Activated T-cell treated with anti-CD3 and anti-CD28 coated beads, Interleukin-2, amount 50 U/mL, for 1 hour (primary cell): ENCODE measurements around the gene KCNH1.

Experiments
- DNase-seq: peaks from one replicate; pipeline ENCODE4 v3.0.0-alpha.2; 2020

Gene KCNH1

DNA sequence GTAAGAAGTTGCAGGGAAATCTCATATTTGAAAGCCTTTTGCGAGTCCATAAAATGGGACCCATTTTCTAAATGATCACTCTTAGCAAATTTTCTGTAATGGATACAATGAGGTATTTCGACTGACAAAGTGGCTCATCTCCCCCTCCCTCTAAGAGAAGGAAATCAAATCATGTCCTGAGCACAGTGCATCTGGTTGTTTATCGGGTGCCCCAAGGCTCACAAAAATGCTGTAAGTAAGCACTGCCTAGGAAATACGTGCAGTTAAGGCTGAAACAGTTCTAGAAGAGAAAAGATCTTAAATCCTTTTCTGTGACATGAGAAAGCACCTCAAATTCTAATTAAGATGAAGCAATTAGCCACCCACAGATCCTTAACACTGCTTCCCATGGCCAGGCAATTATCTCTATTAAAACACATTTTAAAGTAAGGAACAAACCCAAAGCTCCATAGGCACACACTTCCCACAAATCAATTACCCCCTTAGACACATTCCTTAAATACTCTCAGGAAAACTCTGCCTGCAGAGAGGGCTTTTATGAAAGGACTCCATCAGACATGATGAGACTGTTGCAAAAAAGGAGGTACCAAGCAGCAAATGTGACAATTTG lies 216.3 kb downstream of the KCNH1 start:
- DNase-seq, result no peak

- DNase-seq, result no peak
Measured at GRCh38 chr1:210916548-210916947, 217.4 kb downstream of the KCNH1 start.

- DNase-seq, result no peak
Measured at GRCh38 chr1:210915890-210916507, 217.9 kb downstream of the KCNH1 start.

GRCh38 chr1:210912752-210913151 lies 221.2 kb downstream of the KCNH1 start:
- DNase-seq, result no peak

GRCh38 chr1:210910020-210910575 lies 223.8 kb downstream of the KCNH1 start:
- no peak for DNase-seq

DNA sequence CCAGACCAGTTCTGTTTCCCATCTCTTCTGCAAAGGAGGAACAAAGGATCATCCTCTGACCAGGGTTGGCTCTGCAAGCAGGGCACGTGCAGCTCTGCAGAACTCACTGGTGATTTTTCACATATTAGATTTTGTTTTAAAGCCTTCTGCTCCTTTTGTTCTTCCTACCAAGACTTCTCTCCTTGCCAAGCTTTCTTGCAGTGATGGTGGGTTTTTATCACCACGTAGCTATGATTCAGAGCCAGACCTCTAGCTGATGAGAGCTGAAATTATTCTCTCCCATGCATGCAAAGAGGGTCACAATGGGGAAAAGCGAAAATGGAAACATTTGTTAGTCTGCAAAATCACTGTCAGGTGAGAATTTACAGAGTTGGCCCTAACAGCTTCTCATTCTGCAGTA lies 225.2 kb downstream of the KCNH1 start:
- no peak for DNase-seq

DNA sequence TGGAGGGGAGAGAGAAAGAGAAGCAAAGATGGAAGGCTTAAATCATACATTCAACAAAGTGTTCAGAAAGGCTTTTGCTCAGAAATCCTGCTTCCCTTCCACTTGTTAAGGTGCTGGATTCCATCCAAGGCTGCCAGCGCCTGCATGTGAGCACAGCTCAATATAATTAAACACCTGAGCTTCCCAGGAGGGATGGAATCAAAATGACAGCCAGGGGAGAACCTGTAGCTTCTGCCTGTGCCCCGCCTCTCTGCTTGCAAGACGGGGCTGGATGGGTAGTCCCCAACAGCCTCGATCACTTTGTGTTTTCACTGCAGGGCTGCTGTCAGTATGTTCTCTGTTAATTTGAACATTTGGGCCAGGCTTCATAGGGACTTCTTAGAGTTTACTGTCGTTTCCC lies 225.7 kb downstream of the KCNH1 start:
- no peak for DNase-seq

- DNase-seq, result no peak
Measured at GRCh38 chr1:210907251-210907805, 226.6 kb downstream of the KCNH1 start.

- DNase-seq, result no peak
Measured at GRCh38 chr1:210905944-210906453, 227.9 kb downstream of the KCNH1 start.

- DNase-seq, result no peak
Measured at GRCh38 chr1:210905365-210905904, 228.5 kb downstream of the KCNH1 start.

DNA sequence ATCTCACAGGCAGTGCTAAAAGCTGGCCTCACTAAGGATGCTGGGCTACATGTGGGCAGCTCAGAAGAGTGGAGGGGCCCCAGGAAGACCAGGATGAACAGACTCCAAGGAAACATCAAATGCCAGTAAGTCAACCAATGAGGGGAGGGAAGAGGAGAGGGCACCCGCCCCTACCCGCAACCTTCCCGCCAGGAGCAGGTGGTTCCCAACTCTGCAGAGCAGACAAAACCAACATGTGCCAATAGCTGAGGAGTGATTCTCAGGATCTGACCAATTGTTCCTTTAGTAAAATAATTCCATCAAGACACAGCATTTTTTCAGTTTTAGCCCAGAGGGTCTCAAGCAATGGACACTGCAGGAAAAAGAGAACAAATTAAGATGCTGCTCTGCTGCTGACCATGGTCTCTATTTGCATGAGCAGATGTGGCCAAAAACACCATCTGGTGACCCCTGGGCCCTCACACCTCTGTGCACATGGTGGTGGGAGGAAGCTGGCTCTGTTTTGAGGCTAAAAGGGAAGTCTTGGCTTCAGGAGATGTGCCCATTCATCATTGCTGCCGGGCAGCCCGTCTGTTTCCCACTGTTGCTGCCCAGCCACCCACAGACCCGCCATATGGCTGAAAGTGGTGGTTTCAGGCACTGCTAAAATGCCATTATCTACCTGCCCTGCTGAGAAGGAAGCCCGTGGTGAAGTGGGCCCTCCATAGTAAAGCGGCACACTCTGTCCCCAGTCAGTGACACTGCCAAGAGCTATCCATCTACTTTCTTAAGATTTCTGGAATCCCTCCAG lies 231.8 kb downstream of the KCNH1 start:
- DNase-seq, result no peak

GRCh38 chr1:210900820-210901219 lies 233.1 kb downstream of the KCNH1 start:
- no peak for DNase-seq

DNA sequence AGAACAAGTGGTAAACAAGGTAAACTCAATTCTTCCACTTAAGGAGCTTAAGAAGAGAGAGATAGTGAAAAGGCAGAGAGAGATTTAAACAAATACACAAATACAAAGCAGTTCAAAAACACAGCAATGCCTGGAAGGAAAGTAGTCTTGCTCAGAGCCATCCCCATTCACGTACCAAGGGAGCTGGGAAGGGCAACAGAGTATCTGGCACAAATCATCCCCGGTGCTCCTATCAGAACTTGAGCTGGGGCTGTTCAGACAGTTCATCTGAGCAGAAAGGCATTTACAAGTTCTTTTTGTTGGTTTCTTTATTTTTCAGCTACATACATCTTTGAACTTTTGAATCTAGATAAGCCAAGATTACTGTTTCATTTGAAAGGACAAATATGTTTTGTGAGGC lies 233.9 kb downstream of the KCNH1 start:
- DNase-seq, result no peak

DNA sequence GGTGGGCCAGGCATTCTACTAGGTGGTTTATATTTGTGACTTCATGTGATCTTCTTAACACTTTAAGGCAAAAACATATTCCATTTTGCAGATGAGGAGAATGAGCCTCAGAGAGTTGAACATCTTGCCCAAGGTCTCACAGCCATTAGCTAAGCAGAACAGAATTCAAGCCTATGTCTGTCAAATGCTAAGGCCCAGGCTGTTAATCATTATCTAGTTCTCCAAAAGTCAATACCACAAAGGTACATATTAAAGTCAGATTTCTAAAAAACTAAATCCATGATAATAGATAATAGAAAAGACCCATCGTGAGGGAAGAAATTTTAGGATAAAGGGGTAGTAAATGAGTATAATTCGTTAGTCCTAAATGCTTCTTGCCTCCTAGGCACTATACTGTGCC lies 234.3 kb downstream of the KCNH1 start:
- no peak for DNase-seq

DNA sequence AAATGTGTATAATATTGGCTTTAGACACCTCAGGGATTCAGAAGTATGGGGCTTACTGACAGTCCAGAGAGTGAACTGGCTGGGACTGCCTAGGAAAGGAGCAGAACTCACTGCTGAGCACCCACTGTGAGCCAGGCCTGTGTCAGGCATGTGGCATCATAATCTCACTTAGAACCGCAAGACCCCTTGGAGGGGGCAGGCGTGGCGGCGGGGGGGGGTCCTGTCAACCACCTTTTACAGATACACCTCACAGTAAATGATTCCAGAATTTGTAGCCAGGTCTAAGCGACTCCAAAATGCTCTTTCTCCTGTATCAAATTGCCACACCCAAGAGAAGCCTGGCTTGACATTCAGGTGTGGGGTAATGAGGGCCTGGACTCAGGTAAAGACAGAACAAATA lies 235.5 kb downstream of the KCNH1 start:
- no peak for DNase-seq

DNA sequence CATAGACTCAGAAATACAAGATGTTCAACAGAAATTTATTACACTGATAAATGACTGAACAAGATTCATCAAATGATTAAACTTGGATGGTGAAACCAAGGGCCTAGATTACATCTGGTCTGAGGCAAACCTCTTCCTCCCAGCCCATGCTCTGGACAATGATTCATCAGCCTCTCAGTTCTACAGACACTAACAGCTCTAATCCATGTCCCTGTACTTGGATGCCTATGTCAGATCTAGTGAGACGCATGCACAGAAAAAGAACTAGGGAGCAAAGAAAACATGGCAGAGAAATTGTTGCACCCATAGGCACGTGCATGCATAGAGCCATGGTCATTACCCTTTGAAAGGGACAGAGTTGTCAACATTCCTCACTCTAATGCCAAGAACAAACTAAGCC lies 250.1 kb downstream of the KCNH1 start:
- no peak for DNase-seq

- no peak for DNase-seq
Measured at GRCh38 chr1:210882414-210883221, 251.3 kb downstream of the KCNH1 start.

- no peak for DNase-seq
Measured at GRCh38 chr1:210878564-210878963, 255.4 kb downstream of the KCNH1 start.

- DNase-seq, result no peak
Measured at GRCh38 chr1:210876275-210876674, 257.7 kb downstream of the KCNH1 start.

GRCh38 chr1:210866532-210866931 lies 267.4 kb downstream of the KCNH1 start:
- no peak for DNase-seq

DNA sequence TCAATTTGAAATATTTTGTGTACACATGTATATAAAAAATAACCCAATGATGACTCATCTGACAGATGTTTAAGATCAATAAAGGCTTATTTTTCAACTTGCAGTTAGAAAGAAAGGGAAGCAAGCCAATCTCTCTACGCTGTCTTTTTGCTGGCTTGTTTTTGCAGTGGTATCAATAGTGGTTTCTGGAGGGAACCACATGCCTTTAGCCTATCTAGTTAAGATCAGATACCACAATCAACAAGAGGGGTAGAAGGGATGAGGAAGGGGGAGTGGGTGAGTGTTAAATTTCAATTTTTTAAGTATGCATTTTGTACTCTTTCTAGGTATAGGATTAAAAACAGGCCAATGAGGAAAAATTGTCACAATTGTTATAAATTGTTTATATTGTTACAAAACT lies 276.2 kb downstream of the KCNH1 start:
- no peak for DNase-seq

- no peak for DNase-seq
Measured at GRCh38 chr1:210857146-210857663, 276.7 kb downstream of the KCNH1 start.
